Body of pancreas (tissue), 4 donors: ENCODE results near the gene IREB2.

Experiments
- POLR2A ChIP-seq, 3 donors: fragments of 450-650 bp; IDR thresholded peaks; one replicate each; pipeline ENCODE4 v1.6.1; 2016; ENCODE audit warnings: antibody characterized with exemption in 3 of 3, mild to moderate bottlenecking in 2 of 3
- TF ChIP-seq, protein P1 (sequence below), 7 experiments: fragments of 450-650 bp in 4 of 7; fragments of 200-600 bp in 3 of 7; sonication (generic) in 3 of 7; IDR thresholded peaks; one replicate each; pipeline ENCODE4 v1.5.1; 2016 to 2019; ENCODE audit warnings: antibody characterized with exemption in 7 of 7

GRCh38 chr15:78460737-78461136 is 22.7 kb downstream of the IREB2 start:
- TF ChIP-seq POLR2A (IDR thresholded peaks at IDR 0.05) = no peak
- TF ChIP-seq, protein P1, sequence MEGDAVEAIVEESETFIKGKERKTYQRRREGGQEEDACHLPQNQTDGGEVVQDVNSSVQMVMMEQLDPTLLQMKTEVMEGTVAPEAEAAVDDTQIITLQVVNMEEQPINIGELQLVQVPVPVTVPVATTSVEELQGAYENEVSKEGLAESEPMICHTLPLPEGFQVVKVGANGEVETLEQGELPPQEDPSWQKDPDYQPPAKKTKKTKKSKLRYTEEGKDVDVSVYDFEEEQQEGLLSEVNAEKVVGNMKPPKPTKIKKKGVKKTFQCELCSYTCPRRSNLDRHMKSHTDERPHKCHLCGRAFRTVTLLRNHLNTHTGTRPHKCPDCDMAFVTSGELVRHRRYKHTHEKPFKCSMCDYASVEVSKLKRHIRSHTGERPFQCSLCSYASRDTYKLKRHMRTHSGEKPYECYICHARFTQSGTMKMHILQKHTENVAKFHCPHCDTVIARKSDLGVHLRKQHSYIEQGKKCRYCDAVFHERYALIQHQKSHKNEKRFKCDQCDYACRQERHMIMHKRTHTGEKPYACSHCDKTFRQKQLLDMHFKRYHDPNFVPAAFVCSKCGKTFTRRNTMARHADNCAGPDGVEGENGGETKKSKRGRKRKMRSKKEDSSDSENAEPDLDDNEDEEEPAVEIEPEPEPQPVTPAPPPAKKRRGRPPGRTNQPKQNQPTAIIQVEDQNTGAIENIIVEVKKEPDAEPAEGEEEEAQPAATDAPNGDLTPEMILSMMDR (IDR thresholded peaks at IDR 0.05) = no peak
